Measurements from ENCODE around the gene TGFB1. TPM values are rescaled to one million over a fixed set of nuclear protein-coding genes. Genes with fewer than 3 reads are reported as not detected.

The TGFB1 gene
- total RNA-seq, 1 experiment from 2014 or later = 54.6 TPM

DNA sequence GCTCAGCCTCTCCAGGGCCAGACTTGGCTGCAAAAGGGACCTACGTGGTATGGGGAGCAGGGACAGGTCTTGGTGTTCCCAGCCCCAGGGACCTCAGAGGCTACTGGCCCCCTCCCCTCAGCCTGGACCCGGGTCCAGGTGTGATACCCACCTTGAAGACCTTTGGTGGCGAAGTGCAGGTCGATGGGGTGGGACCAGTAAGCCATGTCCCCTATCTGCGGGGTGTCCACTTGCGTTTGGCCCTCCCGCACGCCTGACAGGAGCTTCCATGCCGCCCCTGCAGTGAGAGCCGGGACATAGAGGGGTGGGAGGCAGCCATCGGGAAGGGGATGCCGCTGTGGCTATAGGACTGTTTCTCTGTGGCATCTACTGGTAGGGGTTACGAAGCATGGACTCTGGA lies 4.0 kb upstream of the TGFB1 start:
- Histone ChIP-seq H3K27ac (ENCODE audit: low read depth, low read length) (no peak overlapping the region), H3K9me2 (ENCODE audit: insufficient read depth) (no peaks in the 10 kb centered on the region), H3K36me3 (ENCODE audit: control insufficient read depth in 1 of 2, insufficient read depth in 2 of 2, low read length in 2 of 2) (no peaks in the 10 kb centered on the region), H3K4me2 (ENCODE audit: low read length) (no peak overlapping the region), H3K4me3 (replicated peaks in 1 of 2; ENCODE audit: low read depth in 1 of 2, low read length in 2 of 2) (no peak overlapping the region), H3K79me2 (ENCODE audit: insufficient read depth, low read length) (peaks cover 6% of the 10 kb centered on the region; the same call in 1 of the 2 replicates), H3K4me1 (ENCODE audit: control insufficient read depth in 1 of 2, insufficient read depth in 2 of 2, low read length in 2 of 2) (peaks cover 4 to 11% of the 10 kb centered on the region in 2 experiments; a peak in 3 of 4 replicates), H3K27me3 (ENCODE audit: insufficient read depth, low read length) (no peaks in the 10 kb centered on the region), H3K9ac (ENCODE audit: low read length) (no peak overlapping the region), H2AFZ (ENCODE audit: low read depth, low read length, poor library complexity, severe bottlenecking) (no peak overlapping the region), H3K9me3 (ENCODE audit: control insufficient read depth in 1 of 2, insufficient read depth in 1 of 2, low read depth in 1 of 2, low read length in 2 of 2) (no peaks in the 10 kb centered on the region), H4K20me1 (ENCODE audit: insufficient read depth) (no peaks in the 10 kb centered on the region)
- CTCF ChIA-PET = interaction anchor here (1.0 kb wide), 1 partner anchor 213 kb away, joined by 3 read pairs; no protein-coding TSS in a partner anchor
- no peak for DNase-seq (ENCODE audit: low read depth, low spot score)
- no peak for ATAC-seq
- no TSS peak for BruUV-seq (replicated peaks)
- POLR2A ChIA-PET = no interaction called here
- intact Hi-C loops (cut with micrococcal nuclease) = no loop called here
- RAD21 ChIA-PET (ENCODE audit: low non-redundant PET in 1 of 2, low total read pairs in 2 of 2, uncharacterized antibody in 2 of 2, unreplicated experiment in 2 of 2) = no interaction called here
- TF ChIP-seq SIN3A (IDR thresholded peaks at IDR 0.05; ENCODE audit: low read depth) (no peak), YY1 (IDR thresholded peaks at IDR 0.05; ENCODE audit: extremely low read depth, insufficient replicate concordance, low read depth, low read length) (no peak), ZNF274 (IDR thresholded peaks at IDR 0.05; ENCODE audit: low read depth, low read length) (no peak), ZFX (IDR thresholded peaks at IDR 0.05) (no peak), FOSL1 (IDR thresholded peaks at IDR 0.05; ENCODE audit: low read depth) (no peak)

DNA sequence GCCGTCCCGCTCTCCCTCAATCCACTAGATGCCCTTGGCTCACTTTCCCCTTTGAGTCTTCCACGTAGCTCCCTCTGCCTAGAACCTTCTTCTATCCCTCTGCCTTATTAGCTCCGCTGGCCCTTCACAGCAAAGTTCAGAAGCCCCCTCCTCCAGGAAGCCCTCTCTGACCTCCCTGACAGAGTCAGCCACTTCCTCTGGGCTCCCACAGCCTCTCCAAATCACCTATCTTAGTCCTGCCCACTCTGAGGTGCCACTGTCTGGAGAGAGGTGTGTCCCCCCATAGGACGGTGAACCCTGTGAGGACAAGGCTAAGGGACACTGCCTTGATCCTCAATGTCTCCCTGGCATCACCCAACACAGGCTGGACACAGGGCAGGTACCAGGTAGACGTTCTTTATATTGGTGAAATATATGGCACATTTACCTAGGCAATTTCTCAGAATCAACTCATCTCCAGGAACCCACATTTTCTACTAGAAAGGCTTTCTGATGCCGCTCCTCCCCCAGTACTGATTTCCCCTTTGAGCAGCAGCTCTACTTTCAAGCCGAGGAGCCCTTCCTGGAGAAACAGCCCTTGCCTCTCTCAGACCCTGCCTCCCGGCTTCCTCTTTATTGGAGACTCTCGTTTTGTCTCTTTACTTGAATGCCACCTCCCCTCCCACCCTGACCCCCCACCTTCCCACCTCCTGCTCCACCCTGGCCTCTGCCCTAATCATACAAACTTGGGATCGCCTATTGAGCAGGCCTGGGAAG lies 3.4 kb upstream of the TGFB1 start:
- no peaks in the 10 kb centered on the region for H3K36me3 ChIP-seq (ENCODE audit: control insufficient read depth in 1 of 2, insufficient read depth in 2 of 2, low read length in 2 of 2)
- intact Hi-C loops (cut with micrococcal nuclease) = no loop called here
- no peak overlapping the region for H3K27ac ChIP-seq (ENCODE audit: low read depth, low read length)
- DNase-seq (ENCODE audit: low read depth, low spot score) (no peak), ATAC-seq (no peak)
- no peaks in the 10 kb centered on the region for H3K27me3 ChIP-seq (ENCODE audit: insufficient read depth, low read length)
- peaks cover 12% of the 10 kb centered on the region; the same call in 1 of the 2 replicates for H3K79me2 ChIP-seq (ENCODE audit: insufficient read depth, low read length)
- TF ChIP-seq, protein P1, sequence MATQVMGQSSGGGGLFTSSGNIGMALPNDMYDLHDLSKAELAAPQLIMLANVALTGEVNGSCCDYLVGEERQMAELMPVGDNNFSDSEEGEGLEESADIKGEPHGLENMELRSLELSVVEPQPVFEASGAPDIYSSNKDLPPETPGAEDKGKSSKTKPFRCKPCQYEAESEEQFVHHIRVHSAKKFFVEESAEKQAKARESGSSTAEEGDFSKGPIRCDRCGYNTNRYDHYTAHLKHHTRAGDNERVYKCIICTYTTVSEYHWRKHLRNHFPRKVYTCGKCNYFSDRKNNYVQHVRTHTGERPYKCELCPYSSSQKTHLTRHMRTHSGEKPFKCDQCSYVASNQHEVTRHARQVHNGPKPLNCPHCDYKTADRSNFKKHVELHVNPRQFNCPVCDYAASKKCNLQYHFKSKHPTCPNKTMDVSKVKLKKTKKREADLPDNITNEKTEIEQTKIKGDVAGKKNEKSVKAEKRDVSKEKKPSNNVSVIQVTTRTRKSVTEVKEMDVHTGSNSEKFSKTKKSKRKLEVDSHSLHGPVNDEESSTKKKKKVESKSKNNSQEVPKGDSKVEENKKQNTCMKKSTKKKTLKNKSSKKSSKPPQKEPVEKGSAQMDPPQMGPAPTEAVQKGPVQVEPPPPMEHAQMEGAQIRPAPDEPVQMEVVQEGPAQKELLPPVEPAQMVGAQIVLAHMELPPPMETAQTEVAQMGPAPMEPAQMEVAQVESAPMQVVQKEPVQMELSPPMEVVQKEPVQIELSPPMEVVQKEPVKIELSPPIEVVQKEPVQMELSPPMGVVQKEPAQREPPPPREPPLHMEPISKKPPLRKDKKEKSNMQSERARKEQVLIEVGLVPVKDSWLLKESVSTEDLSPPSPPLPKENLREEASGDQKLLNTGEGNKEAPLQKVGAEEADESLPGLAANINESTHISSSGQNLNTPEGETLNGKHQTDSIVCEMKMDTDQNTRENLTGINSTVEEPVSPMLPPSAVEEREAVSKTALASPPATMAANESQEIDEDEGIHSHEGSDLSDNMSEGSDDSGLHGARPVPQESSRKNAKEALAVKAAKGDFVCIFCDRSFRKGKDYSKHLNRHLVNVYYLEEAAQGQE (IDR thresholded peaks at IDR 0.05; ENCODE audit: low read depth) = no peak
- TF ChIP-seq EZH2phosphoT487 (IDR thresholded peaks at IDR 0.05; ENCODE audit: borderline replicate concordance) = no peak
- TF ChIP-seq POLR2AphosphoS5 (IDR thresholded peaks at IDR 0.05; ENCODE audit: low read depth, low read length) = no peak
- TF ChIP-seq SIN3A (IDR thresholded peaks at IDR 0.05; ENCODE audit: low read depth) = no peak
- TF ChIP-seq ZNF274 (IDR thresholded peaks at IDR 0.05; ENCODE audit: low read depth, low read length) = no peak
- TF ChIP-seq FOSL1 (IDR thresholded peaks at IDR 0.05; ENCODE audit: low read depth) = no peak
- no peak for TF ChIP-seq CEBPB (IDR thresholded peaks at IDR 0.05; ENCODE audit: low read depth)
- TF ChIP-seq RAD21 (IDR thresholded peaks at IDR 0.05; ENCODE audit: low read depth) = no peak
- no peak for TF ChIP-seq ELF1 (IDR thresholded peaks at IDR 0.05; ENCODE audit: borderline replicate concordance, low read depth)
- no peak for TF ChIP-seq CTCF (IDR thresholded peaks at IDR 0.05 in 2 of 3, conservative IDR thresholded peaks at IDR 0.05 in 1 of 3; ENCODE audit: borderline replicate concordance in 1 of 3, insufficient read depth in 1 of 3, low read depth in 2 of 3, low read length in 2 of 3)
- no peaks in the 10 kb centered on the region for H4K20me1 ChIP-seq (ENCODE audit: insufficient read depth)
- no peak overlapping the region for H3K4me2 ChIP-seq (ENCODE audit: low read length)
- no peak overlapping the region for H3K9ac ChIP-seq (ENCODE audit: low read length)
- ChIA-PET CTCF (interaction anchor here (1.0 kb wide), 1 partner anchor 213 kb away, joined by 3 read pairs; no protein-coding TSS in a partner anchor), RAD21 (ENCODE audit: low non-redundant PET in 1 of 2, low total read pairs in 2 of 2, uncharacterized antibody in 2 of 2, unreplicated experiment in 2 of 2) (no interaction called here), POLR2A (no interaction called here)
- no peaks in the 10 kb centered on the region for H3K9me3 ChIP-seq (ENCODE audit: control insufficient read depth in 1 of 2, insufficient read depth in 1 of 2, low read depth in 1 of 2, low read length in 2 of 2)
- no peak overlapping the region for H3K4me3 ChIP-seq (replicated peaks in 1 of 2; ENCODE audit: low read depth in 1 of 2, low read length in 2 of 2)
- no TSS peak for BruUV-seq (replicated peaks)
- H2AFZ ChIP-seq (ENCODE audit: low read depth, low read length, poor library complexity, severe bottlenecking) = no peak overlapping the region
- H3K9me2 ChIP-seq (ENCODE audit: insufficient read depth) = no peaks in the 10 kb centered on the region
- peaks cover 4 to 11% of the 10 kb centered on the region in 2 experiments; a peak in 3 of 4 replicates for H3K4me1 ChIP-seq (ENCODE audit: control insufficient read depth in 1 of 2, insufficient read depth in 2 of 2, low read length in 2 of 2)
